GM21529 (cell line): ENCODE results near the gene SOHLH2.

Source experiments
- ATAC-seq: cut with Tn5 transposase; IDR thresholded peaks from one replicate; pipeline ENCODE4 v1.9.1; 2021; ENCODE audit not compliant: unreplicated experiment

Gene SOHLH2

GRCh38 chr13:36133950-36134626 is 80.3 kb downstream of the SOHLH2 start:
- no peak for ATAC-seq

GRCh38 chr13:36132376-36132775 is 82.0 kb downstream of the SOHLH2 start:
- ATAC-seq: no peak

DNA sequence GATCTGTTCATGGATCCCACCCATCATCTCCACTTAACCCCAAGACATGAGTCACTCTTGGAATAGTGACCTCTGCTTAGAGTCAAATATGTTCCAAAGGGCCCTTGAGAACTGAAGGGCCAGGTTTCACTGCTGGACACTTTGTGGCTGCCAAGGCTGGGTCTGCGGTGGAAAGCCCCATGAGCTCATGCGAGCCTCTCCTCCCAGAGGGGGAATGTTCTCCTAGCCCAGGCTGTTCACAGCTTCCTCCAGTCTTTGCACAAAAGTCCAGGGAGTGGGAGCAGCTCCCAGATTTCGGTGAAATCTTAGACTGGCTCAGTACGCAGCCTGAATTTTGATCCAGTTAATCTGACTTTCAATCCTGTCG is 82.4 kb downstream of the SOHLH2 start:
- ATAC-seq: no peak

DNA sequence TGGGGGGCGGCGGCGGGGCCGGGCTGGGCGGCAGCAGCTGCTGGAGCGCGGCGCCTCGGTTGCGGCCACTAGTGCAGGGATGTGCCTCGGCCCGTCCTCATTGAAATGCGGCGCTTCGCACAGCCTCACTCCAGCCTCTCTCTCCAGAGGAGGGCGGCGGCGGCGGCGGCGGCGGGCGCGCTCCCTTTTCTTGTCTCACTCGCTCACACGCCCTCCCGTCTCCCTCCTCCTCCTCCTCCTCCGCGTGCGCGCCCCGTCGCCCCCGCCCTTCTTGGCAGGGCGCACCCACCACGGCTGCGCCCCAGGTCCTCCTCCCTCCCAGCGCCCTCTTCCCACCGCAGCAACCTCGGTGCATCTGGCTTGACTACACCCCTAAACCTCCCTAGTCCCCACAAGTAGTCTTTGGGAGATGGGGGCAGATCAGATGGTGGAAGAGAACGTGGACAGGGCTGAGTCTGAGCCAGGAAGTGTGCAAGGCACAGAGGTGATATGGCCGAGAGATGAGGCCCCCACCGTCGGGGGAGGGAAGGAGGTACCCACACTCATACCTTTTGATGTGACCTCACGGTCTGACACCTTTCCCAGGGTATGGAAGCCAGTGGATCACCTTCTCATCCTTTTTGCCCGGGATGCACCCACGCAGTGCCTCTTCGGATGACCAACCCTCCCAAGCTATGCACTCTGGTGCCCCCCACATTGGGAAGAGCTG is 83.0 kb downstream of the SOHLH2 start, which contains the start of gene DCLK1:
Gene DCLK1, minus strand, starts transcription at position 161 of the 709 bp plus-strand sequence.
- ATAC-seq: no peak

DNA sequence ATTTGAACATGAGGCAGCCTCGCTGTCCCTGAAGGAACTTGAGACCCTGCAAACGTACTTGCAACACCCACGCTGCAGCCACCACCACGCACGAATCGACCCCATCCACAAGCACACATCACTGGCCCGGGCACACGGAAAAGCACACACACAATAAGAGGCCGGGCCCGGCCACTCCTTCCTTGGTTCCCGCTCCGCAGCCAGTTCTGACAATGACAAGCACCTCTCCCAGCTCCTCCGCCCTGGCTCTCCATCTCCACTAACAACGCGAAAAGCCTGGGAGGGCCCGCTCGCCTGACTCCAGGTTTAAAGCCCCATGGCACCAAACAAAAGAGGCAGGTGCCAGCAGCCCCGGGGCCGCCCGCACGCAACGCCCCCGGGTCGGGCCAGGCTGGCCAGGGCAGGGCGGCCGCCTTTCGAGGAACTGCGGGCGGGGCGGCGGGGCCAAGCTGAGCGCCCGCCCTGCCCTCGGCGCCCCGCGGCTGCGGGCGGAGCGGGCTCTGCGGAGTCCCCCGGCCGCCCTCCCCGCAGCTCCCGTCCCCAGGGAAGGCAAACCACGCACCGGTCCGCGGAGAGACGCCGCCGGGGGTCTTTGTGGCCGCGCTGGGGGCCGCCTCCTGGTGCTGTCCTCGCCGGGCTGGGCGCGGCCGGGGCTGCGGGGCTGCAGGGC is 83.7 kb downstream of the SOHLH2 start:
- no peak for ATAC-seq

- ATAC-seq: no peak
Observed at GRCh38 chr13:36130193-36130551, 84.2 kb downstream of the SOHLH2 start.

GRCh38 chr13:36129539-36129938 is 84.8 kb downstream of the SOHLH2 start:
- no peak for ATAC-seq

- no peak for ATAC-seq
Observed at GRCh38 chr13:36126491-36126890, 87.9 kb downstream of the SOHLH2 start.

DNA sequence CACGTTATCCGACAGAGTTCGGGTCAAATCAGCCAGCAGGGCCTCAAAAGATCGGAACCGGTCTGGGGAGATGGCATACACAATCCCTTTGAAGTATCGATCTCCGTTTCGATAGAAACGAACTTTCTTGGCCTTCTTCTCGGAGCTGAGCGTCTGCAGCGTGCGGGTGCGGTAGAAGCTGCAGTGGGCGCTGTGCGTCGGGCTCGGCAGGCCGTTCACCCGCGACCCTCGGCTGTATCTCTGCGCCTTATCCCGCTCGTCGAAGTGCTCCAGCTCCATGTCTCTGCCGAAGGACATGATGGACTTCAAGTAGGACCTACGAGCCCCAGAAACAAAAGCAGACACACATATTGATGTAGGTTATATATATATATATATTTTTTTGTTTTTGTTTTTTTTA is 88.5 kb downstream of the SOHLH2 start:
- no peak for ATAC-seq

DNA sequence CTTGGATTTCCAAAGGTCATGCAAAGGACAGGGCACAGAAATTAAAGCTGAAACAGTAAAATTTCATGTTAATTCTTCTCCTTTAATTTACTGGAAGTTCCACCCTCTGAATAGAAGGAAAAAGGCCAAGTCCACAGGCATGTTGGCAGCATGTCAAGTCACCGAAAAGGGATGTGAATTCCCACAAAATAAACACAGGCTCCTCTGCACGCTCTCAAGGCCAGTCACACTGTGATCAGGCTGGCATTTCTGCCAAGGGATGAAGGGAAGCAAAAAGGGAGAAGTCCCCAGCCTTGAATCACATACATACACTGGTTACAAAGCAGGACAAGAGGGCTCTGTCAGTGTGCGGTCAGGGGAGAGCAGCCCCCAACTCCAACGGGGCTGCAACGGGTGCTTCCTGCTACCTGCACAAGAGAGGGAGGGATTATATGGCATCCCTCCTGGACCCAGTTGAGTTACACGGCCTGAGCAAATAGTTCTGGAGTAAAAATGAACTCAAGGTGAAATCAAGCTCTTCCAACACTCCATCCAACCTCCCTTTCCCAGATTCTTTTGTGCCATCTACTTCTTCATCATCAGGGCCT is 90.0 kb downstream of the SOHLH2 start:
- ATAC-seq: no peak
